H1 (cell line): ENCODE data around the gene ZMYM2.

ENCODE experiments used
- CTCF ChIP-seq, 3 experiments: IDR thresholded peaks; 1 replicate in 2 of 3; 2 replicates in 1 of 3; pipeline versions ENCODE4 v1.5.1 to v1.6.1; 2011; ENCODE audit warnings: low read length in 3 of 3, mild to moderate bottlenecking in 3 of 3, inconsistent platforms in 2 of 3, low read depth in 1 of 3, moderate library complexity in 1 of 3; ENCODE audit not compliant: insufficient read depth in 1 of 3; ENCODE audit errors: control extremely low read depth in 1 of 3
- FOSL1 ChIP-seq: IDR thresholded peaks from 2 replicates; pipeline ENCODE4 v1.6.1; 2011; ENCODE audit warnings: mild to moderate bottlenecking, low read depth, low read length, moderate library complexity; ENCODE audit not compliant: insufficient read depth

- TF ChIP-seq CTCF (IDR thresholded peaks at IDR 0.05; ENCODE audit: control extremely low read depth in 1 of 3, insufficient read depth in 1 of 3, low read depth in 1 of 3, low read length in 3 of 3): no peak
- no peak for TF ChIP-seq FOSL1
These were observed 143.2 kb downstream of the ZMYM2 start for GRCh38 chr13:20101467-20102316.
